HG03521 (cell line): ENCODE data around the gene HMMR.

Source experiments
- ATAC-seq: cut with Tn5 transposase; IDR thresholded peaks from one replicate; pipeline ENCODE4 v1.9.1; 2021; ENCODE audit warnings: mild to moderate bottlenecking, moderate library complexity; ENCODE audit not compliant: unreplicated experiment

Gene HMMR

DNA sequence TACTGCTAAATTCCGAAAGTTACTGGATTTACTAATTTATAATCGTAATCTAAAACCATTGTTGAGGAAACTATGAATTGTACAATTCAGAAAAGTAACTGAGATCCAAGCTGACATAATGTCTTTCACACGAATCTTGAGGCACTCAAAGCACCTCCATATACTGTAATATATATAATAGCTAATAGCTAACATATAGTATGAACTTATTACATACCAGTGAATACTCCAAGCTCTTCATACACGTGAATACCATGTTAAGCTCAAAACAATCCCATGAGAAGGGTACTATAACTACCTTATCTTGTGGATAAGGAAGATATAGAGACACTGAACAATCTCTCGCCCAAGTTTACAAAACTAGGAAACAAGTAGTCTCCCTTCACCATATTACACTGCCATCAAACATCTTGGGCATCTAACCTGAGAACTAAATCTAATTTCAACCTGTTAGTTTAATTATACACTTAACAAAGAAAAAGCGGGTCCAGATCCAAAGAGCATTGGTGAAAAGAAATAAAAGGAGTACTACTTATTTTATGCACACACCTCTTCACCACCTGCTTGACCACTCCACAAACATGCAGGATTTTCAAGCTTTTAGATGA is 1.6 kb upstream of the HMMR start:
- no peak for ATAC-seq

DNA sequence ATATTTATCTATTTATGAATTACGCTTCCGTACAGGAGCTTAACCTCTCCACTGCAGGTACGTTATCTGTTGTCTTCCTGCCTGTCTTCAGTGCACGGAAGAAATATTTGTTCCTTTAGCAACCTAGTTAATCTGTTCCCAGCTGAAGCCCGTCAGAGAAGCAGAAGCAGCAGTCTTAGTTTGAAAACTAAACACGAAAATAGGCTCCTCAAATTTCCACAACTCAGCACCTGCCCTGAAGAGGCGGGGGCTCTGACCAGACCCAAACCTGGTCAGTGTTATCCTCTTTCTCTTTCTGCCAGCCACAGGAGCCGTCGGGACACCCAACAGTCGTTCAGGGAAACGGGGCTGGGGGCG is 992 bp upstream of the HMMR start:
- ATAC-seq, result peak; percentile 3

DNA sequence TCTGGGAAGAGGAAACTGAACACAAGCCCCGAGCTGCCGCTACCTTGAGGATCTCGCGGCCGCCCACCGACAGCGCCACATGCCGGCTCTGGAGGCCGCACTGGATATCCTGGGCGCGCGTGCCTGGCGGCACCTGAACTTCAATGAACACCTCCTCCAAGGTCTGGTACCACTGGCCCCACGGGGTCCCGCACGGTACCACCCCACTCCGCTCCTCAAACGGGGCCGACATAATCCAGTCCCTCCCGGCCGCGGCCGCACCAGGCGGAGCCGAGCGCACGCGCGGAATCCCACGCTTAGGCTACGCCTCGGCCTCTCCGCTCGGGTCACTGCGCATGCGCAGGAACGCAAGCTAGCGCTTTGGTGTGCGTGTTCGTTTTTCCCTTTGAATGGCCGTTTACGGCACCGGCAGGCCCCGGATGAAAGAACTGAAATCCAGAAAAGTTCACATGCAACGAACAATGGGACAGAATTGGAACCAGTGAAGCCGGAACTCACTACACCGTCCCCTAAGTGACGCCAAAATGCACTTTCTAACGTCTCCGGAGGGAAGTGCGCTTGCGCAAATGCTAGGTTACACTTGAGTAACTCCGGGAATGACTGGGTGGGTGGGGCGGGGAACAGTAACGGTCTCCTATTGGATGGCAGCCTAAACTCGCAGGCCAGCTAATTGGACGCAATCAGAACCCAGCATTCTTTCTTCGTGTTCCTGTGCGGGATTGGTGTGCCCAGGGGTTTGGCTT is 442 bp upstream of the HMMR start, which contains the start of gene NUDCD2:
Gene NUDCD2, minus strand, starts transcription at position 284 of the 743 bp plus-strand sequence. Its CDS starts 52 bp downstream, at position 232.
- peak; percentile 76 for ATAC-seq

DNA sequence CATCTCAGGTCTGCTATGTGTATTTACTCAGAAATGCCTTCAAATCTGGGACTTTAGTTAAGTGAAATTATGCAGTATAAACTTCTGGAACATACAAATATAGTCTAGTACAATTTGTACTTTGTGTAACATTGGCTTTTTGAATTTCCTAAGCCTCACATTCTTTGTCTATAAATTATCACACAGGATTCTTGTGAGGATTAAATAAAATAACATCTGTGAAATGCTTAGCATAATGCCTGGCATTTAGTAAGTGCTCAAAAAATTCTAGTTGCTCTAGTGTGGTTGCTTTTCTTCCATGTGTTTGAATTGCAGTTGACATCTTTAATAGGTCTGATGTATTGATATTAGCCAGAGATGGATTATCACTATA is 2.6 kb downstream of the HMMR start:
- no peak for ATAC-seq

DNA sequence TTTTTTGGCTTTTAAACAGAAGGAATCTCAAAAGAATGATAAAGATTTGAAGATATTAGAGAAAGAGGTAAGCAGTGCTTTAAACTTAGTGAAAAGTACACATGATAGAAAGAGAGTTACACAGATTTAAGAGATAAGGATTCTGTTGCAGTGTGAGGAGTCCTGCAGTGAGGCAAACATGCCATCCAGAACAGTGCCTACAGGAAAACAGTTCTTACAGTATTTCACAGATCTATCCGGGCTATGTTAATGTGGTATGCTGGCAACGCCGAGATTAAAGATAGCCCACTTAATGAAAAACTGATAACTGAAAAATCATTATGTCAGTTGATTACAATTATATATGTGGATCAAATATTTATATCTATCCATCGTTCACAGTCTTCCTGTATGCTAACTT is 7.2 kb downstream of the HMMR start:
- no peak for ATAC-seq

DNA sequence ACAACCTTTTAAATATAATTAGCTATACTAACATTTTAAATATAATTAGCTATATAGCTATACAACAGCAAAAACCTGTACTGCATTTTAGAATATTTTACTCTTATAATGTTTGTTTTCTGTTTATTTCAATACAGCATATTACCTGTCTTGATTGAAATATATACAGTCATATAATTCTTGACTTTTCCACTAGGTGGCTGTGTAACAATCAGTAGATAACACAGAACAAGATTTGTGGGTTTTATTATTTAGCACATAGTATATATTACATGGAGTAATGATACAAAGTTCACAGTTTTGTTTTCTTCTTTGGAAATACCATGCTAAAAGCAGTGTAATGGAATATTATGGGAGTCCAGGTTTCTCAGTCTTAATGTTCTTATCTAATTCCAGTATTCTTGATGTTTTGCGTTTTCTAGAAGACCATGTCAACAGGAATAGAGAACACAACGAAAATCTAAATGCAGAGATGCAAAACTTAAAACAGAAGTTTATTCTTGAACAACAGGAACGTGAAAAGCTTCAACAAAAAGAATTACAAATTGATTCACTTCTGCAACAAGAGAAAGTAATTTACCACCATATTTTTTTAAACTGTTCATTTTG is 13.3 kb downstream of the HMMR start:
- peak; percentile 80 for ATAC-seq

DNA sequence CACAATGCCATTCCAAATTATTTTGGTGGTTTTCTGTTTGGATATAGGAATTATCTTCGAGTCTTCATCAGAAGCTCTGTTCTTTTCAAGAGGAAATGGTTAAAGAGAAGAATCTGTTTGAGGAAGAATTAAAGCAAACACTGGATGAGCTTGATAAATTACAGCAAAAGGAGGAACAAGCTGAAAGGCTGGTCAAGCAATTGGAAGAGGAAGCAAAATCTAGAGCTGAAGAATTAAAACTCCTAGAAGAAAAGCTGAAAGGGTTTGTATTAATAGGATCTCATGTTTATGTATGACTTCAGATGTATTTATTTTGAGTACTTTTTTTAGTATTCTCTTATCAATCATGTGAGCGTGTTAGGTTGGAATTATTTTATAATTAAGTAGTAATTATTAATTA is 15.0 kb downstream of the HMMR start:
- ATAC-seq, result no peak

DNA sequence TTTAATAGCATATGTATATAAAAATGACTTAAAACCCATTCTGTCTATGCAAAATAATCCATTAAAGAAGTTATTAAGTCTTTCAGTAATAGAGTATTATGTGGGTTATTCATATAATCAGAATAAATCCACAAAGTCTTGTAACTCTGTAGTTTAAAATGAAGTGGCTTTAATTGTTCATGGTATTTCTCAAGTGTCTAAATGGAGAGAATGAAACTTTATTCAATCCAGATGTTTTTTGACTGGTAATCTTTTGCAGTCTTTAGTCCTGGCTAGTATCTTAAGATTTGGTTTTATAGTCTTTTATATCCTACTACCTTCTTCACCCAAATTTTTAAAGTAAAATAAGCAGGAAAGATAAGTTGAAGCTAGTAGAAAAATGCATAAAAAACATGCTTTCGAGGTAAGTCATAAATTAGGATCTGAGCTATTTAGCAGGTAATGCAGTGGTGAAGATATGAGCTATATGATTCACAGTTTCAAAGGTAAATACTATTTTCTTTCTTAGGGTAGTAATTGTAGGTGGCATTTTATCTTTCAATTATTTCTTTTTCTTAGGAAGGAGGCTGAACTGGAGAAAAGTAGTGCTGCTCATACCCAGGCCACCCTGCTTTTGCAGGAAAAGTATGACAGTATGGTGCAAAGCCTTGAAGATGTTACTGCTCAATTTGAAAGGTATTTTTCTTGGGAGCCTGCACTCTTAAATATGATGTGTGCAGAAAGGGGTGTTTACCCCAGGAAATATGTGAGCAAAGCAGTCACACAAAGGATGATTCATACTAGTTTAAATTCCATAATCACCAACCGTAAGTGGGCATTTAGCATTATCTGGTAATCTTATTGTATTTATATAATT is 17.9 kb downstream of the HMMR start:
- no peak for ATAC-seq

DNA sequence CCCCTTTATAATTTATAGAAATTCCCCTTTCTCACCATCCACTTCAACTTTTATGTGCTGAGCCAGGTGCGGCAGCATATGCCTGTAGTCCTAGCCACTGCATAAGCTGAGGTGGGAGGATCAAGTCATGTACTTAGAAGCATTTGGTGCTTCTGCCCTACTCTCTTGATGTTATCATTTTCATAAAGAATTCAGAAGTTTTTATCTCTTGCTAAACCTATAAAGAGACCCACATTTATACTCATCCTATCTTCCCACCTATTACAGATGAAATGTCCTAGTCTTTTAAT is 18.5 kb downstream of the HMMR start:
- no peak for ATAC-seq

DNA sequence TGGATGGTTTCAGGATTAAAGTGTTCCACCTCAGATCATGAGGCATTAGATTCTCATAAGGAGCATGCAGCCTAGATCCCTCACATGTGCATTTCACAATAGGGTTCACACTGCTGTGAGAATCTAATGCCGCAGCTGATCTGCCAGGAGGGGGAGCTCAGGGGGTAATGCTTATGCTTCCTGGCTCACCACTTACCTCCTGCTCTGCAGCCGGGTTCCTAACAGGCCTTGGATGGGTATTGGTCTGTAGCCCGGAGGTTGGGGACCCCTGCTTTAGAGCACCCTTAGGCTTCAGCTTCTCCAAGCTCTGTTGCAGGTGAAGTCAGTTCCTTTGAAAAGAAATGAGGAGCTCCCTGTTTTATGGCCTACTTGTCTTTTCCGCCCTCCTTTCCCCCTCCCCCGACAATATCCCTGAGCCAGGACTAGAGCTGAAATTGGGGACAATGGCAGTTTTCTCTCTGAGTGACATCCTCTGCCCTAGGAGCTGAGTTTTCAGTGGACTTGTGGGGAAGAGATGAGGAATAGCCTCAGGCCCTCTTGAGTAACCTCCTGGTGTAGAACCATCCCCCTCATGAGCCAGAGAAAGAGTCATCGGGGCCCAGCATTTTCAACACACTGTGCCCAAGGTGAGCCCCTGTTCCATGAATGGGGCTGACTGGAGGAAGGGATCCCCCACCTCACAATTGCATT is 28.8 kb downstream of the HMMR start:
- ATAC-seq, result no peak

DNA sequence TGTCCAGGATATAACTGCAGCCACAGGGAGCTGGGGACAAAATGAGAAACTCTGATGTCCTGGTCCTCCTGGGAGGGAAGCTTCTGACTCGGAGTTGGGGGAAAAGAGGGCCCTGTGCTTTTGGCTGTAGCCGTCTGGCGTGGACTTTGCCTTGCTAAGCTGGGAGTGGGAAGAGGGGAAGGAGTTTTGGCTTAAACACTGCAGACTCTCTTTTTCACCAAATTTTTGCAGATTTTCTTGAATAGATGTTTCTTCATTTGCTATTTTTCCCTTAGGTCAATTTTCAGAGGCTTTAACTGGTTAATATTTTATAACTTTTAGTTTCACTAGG is 29.3 kb downstream of the HMMR start:
- ATAC-seq, result no peak

DNA sequence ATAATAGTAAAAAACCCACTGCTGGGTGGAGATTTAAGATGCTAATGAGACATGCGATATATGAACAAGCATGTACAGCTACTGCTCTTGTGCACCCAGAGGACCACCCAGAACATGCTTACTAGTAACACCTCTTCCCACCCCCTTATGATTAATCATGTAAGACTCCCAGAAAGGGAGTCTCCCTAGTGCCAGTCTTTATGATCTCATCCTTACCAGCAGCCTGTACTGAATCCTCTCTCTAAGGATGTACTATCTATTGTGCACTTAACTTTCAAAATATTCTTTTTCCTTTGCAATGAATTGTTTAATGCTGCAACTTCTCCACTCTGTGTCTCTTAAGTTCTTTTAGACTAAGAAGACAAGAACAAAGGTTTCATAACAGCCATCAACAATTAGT is 35.9 kb downstream of the HMMR start:
- no peak for ATAC-seq

DNA sequence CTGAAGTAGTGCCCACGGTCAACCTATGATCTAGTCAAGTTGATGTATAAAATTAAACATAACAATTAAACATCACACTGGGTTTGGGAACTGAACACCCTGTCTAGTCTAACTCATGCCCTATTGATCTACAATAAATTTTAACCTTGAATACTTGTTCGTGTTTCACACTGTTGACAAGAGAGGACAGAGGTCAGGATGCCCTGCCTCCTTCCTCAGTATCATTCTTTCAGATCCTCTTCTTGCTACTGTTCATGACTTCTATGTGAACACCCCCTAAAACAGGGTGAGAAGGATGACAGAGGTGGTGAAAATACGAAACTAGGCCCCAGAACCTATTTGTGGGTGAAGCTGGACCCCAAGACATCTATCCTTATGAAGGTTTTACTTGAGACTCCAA is 36.9 kb downstream of the HMMR start:
- ATAC-seq, result no peak

DNA sequence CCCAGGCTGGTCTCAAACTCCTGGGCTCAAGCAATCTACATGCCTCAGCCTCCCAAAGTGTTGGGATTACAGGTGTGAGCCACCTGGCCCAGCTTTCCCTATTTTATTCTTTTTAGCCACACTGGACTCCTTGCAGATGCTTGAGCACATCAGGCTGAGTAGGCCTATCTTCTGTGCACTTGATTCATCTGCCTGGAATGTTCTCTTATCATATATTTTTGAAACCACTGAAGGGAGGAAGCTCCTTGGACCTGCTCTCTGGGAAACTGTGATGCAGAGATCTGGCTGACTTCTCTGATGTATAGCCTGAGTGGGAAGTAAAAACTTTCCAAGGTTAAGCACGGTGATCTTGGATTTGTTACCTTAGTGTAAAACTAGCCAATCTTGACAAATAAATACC is 38.5 kb downstream of the HMMR start:
- no peak for ATAC-seq

DNA sequence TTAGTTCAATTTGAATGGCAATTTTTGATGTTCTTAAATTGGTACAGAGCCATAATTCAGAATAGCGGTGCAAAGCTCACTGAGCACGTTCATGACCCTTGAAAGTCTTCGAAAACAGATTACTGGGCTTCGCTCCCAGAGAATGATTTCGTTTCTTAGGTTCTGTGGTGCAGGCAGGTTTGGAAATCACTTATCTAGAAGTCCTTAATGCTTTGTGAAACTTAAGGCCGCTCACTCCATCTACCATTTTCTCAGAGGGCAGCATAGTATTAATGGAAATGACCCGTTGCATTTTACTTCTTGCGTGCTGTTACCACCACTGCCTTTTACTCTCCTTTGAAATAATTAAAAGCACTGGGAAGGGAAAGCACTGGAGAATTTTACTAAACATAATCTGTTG is 42.1 kb downstream of the HMMR start:
- ATAC-seq, result no peak

DNA sequence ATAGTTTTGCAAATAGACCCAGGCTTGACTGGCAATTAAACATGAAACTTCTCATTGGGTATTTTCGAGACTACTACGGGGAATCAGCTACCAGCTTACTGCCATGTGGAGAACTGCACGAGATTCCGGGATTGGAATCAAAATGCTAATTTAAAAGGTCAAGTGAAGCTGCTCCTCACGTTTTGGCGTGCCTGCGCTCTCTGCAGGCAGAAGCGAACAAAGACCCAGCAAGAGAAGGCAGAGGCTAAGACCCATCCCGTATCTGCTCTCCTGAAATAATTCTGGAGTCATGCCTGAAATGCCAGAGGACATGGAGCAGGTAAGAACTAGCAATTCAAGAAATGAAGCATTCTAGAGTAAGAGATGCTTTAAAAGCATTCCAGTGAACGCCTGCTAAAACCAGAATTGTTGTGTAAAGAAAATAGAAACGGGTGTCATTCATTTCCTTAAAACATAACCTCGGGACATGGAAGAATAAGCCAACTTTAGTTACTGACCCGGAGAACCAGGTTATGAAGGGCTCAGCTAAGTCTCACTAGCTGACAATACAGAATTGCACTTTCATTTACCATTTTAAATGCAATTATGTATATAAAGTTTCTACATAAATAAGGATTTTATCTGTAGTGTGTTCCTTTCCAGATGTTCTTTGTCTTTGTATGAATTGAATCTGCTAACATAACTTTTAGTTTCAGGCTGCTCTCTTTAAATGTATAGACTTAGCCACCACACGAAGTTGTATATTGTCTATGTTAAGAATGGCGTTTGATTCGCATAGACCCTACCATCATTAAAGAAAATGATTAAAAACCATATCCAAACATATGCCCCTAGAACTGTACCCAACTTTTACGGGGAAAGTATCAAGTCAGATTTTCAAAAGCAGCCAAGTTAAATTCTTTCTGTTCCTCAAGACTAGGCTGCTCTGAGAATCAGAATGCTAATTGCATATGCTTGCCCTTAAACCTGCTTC is 43.0 kb downstream of the HMMR start:
- ATAC-seq, result no peak

DNA sequence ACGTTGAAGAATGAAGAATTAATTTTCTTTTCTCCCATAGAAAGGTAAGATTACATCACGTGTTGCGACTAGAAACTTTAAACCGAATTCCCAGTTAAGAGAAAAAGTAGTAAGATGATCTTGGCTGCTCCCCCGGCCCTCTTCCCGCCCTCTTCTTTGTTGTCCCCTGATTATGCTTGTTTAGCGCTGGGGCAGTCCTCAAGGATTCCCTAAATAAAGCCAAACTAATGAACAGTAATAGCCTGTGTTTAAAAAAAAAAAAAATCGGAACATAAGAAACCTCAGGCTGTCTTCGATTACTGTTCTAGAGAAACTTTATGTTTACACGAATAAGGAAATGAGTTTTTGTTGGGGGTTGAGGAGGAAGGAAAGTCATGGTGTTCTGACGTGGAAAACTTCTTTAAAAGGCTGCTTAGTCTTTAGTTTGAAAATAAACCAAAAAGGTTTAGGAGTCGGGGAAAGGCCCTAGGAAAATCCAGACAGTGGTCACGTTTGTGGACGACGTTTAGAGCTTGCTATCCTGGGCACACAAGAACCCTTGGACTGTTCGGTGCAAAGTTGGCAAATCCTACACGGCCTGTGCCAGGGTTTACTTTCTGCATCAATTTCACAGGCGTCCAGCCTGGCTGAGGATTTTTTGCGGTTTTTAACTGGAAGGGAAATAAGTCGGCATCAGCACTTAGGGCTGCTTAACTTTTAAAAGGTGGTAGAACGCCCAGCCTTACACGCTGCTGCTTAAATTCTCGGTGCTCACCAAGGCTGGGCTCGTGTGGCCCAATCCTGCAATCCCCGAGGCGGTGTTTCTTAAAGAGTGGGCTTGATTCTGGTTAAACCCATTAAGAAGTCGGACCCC is 43.9 kb downstream of the HMMR start:
- ATAC-seq, result no peak

DNA sequence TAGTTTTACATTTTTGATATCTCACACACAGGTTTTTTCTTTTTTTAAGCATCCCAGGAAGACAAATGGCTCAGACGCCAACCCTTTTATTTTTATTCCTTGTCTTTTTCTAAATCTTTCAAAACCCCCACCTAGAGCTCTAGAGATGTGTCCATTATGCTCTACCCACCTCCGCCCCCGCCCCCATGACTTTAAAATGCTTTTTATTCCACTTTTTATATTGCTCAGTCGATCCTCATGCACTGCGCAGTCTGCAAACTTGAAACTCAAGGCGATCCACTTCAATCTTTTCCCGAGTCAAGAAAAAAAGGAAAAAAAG is 44.6 kb downstream of the HMMR start:
- ATAC-seq, result peak; percentile 1

DNA sequence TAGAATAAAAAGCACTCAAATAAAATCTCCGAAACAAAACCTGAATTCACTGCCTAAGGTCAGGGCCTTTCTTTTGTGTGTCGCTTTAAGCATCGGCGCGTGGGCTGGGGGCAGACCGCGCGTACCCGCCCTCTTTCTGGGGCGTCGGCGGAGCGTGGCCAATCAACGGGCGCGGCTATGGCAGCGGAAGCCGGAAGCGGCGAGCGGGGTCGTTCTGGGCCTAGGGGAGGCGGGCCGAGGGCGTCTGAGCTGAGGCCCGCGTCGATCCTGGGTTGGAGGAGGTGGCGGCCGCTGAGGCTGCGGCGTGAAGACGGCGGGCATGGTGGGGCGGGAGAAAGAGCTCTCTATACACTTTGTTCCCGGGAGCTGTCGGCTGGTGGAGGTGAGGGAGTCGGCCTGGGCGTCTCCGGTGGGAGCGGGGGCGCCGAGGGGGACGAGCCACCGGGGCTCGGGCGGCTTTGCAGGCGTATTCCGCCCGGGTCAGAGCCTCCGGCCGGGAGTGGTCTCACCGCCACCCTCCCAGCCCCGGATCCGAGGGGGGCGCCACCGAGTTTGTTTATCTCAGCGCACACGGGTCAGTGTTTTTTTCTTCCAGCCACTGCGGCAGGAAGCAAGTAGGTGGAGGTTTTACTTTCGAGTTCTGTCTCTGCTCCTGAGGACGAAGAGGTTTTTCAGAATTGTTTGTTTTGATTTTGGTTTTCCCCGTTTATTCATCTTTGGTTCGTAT is 45.1 kb downstream of the HMMR start, which contains the start of gene MAT2B:
Gene MAT2B, plus strand, starts transcription at position 252 of the 727 bp plus-strand sequence. Its CDS starts 68 bp downstream, at position 320.
- peak; percentile 91 for ATAC-seq
